Transverse colon (tissue), 4 donors: ENCODE results near the gene HPCAL1.

Experiments used
- POLR2A ChIP-seq: fragments of 450-650 bp; IDR thresholded peaks from one replicate; pipeline ENCODE4 v1.6.1; 2016; ENCODE audit warnings: antibody characterized with exemption, mild to moderate bottlenecking, moderate library complexity
- POLR2AphosphoS5 ChIP-seq, 3 donors: sonication (generic); formaldehyde crosslinking; IDR thresholded peaks; one replicate each; pipeline ENCODE4 v1.6.1; 2016; ENCODE audit warnings: antibody characterized with exemption in 3 of 3
- TF ChIP-seq, protein P1 (sequence below), 5 experiments: fragments of 200-600 bp in 3 of 5; fragments of 450-650 bp in 2 of 5; sonication (generic) in 3 of 5; IDR thresholded peaks; 1 replicate in 2 of 5; 2 replicates in 3 of 5; pipeline ENCODE4 v1.5.1; 2016 to 2017; ENCODE audit warnings: antibody characterized with exemption in 5 of 5, inconsistent platforms in 3 of 5, mild to moderate bottlenecking in 2 of 5, moderate library complexity in 1 of 5

- no peak for TF ChIP-seq POLR2A
- TF ChIP-seq, protein P1, sequence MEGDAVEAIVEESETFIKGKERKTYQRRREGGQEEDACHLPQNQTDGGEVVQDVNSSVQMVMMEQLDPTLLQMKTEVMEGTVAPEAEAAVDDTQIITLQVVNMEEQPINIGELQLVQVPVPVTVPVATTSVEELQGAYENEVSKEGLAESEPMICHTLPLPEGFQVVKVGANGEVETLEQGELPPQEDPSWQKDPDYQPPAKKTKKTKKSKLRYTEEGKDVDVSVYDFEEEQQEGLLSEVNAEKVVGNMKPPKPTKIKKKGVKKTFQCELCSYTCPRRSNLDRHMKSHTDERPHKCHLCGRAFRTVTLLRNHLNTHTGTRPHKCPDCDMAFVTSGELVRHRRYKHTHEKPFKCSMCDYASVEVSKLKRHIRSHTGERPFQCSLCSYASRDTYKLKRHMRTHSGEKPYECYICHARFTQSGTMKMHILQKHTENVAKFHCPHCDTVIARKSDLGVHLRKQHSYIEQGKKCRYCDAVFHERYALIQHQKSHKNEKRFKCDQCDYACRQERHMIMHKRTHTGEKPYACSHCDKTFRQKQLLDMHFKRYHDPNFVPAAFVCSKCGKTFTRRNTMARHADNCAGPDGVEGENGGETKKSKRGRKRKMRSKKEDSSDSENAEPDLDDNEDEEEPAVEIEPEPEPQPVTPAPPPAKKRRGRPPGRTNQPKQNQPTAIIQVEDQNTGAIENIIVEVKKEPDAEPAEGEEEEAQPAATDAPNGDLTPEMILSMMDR (IDR thresholded peaks at IDR 0.05) = no peak
- no peak for TF ChIP-seq POLR2AphosphoS5 (IDR thresholded peaks at IDR 0.05)
These were observed 90.9 kb downstream of the HPCAL1 start for GRCh38 chr2:10393640-10393982.
